HEK293 (cell line): ENCODE measurements around the gene TMEM17.

Experiments used
- CTCF ChIA-PET: fragments of 350-600 bp; formaldehyde crosslinking; extraction: SDS; loops from one replicate; lab custom pipeline; 2021; ENCODE audit warnings: antibody characterized with exemption; lab: Yijun Ruan, JAX
- POLR2A ChIA-PET: fragments of 300-600 bp; formaldehyde crosslinking; extraction: SDS; loops from one replicate; lab custom pipeline; 2020; ENCODE audit warnings: antibody characterized with exemption, inconsistent platforms; lab: Yijun Ruan, JAX
- H3K27ac ChIP-seq: fragments of 200-500 bp; sonication (Bioruptor generic); 2 replicates; pipeline ENCODE4 v1.5.1; 2014; ENCODE audit warnings: low read depth, low read length, control low read depth, inconsistent platforms; ENCODE audit errors: extremely low read depth
- H3K36me3 ChIP-seq, 2 experiments: fragments of 200-500 bp in 1 of 2; sonication (Bioruptor generic) in 1 of 2; 1 replicate in 1 of 2; 2 replicates in 1 of 2; pipeline ENCODE4 v1.5.1; 2014 to 2017; ENCODE audit warnings: inconsistent platforms in 2 of 2, low read length in 2 of 2; ENCODE audit not compliant: control insufficient read depth in 2 of 2, insufficient read depth in 1 of 2
- H3K4me1 ChIP-seq: fragments of 200-500 bp; sonication (Bioruptor generic); 2 replicates; pipeline ENCODE4 v1.5.1; 2014; ENCODE audit warnings: mild to moderate bottlenecking, low read length, inconsistent platforms; ENCODE audit not compliant: control insufficient read depth, insufficient read depth
- H3K4me3 ChIP-seq: 2 replicates; pipeline ENCODE4 v1.5.1; 2011; ENCODE audit warnings: low read depth, mild to moderate bottlenecking, control low read depth, low read length, moderate library complexity
- H3K9me3 ChIP-seq: fragments of 200-500 bp; sonication (Bioruptor generic); 2 replicates; pipeline ENCODE4 v1.5.1; 2014; ENCODE audit warnings: low read depth, low read length, inconsistent platforms; ENCODE audit not compliant: control insufficient read depth, insufficient read depth
- BCL11A ChIP-seq: fragments of 450-650 bp; formaldehyde crosslinking; IDR thresholded peaks from 2 replicates; pipeline ENCODE4 v1.5.1; 2016; ENCODE audit warnings: low read depth, missing biosample characterization, missing genetic modification characterization
- HOXA7 ChIP-seq: sonication (generic); formaldehyde crosslinking; IDR thresholded peaks from 2 replicates; pipeline ENCODE4 v1.8.1; 2022; ENCODE audit warnings: missing genetic modification reagents, borderline replicate concordance
- RBAK ChIP-seq: fragments of 450-650 bp; formaldehyde crosslinking; IDR thresholded peaks from 2 replicates; pipeline ENCODE4 v1.5.1; 2016; ENCODE audit warnings: missing biosample characterization, missing genetic modification characterization
- ZFHX2 ChIP-seq: fragments of 450-650 bp; formaldehyde crosslinking; conservative IDR thresholded peaks from 2 replicates; pipeline ENCODE4 v1.5.1; 2016; ENCODE audit warnings: missing biosample characterization, missing genetic modification characterization
- ZFP41 ChIP-seq: fragments of 450-650 bp; formaldehyde crosslinking; IDR thresholded peaks from 2 replicates; pipeline ENCODE4 v1.5.1; 2016; ENCODE audit warnings: missing biosample characterization, missing genetic modification characterization, borderline replicate concordance
- ZNF146 ChIP-seq: fragments of 450-650 bp; formaldehyde crosslinking; IDR thresholded peaks from 2 replicates; pipeline ENCODE4 v1.5.1; 2016; ENCODE audit warnings: missing biosample characterization, missing genetic modification characterization
- ZNF155 ChIP-seq: fragments of 450-650 bp; formaldehyde crosslinking; IDR thresholded peaks from 2 replicates; pipeline ENCODE4 v1.5.1; 2016; ENCODE audit warnings: missing biosample characterization, missing genetic modification characterization
- ZNF175 ChIP-seq: fragments of 450-650 bp; formaldehyde crosslinking; IDR thresholded peaks from 2 replicates; pipeline ENCODE4 v1.5.1; 2016; ENCODE audit warnings: missing biosample characterization, missing genetic modification characterization
- ZNF184 ChIP-seq: fragments of 450-650 bp; IDR thresholded peaks from 2 replicates; pipeline ENCODE4 v1.5.1; 2018; ENCODE audit warnings: missing biosample characterization, mild to moderate bottlenecking, missing genetic modification characterization
- ZNF426 ChIP-seq: fragments of 450-650 bp; formaldehyde crosslinking; IDR thresholded peaks from 2 replicates; pipeline ENCODE4 v1.5.1; 2017; ENCODE audit warnings: missing biosample characterization, missing genetic modification characterization, mild to moderate bottlenecking, inconsistent platforms, moderate library complexity
- ZNF558 ChIP-seq: fragments of 450-650 bp; formaldehyde crosslinking; IDR thresholded peaks from 2 replicates; pipeline ENCODE4 v1.5.1; 2016; ENCODE audit warnings: missing biosample characterization, missing genetic modification characterization
- ZNF600 ChIP-seq: fragments of 450-650 bp; formaldehyde crosslinking; IDR thresholded peaks from 2 replicates; pipeline ENCODE4 v1.5.1; 2016; ENCODE audit warnings: missing biosample characterization, missing genetic modification characterization
- ZNF660 ChIP-seq: fragments of 450-650 bp; IDR thresholded peaks from 2 replicates; pipeline ENCODE4 v1.5.1; 2018; ENCODE audit warnings: missing biosample characterization, mild to moderate bottlenecking, missing genetic modification characterization
- ZNF776 ChIP-seq: fragments of 450-650 bp; formaldehyde crosslinking; IDR thresholded peaks from 2 replicates; pipeline ENCODE4 v1.5.0; 2017; ENCODE audit warnings: missing biosample characterization, missing genetic modification characterization, borderline replicate concordance
- ZSCAN23 ChIP-seq: fragments of 450-650 bp; formaldehyde crosslinking; IDR thresholded peaks from 2 replicates; pipeline ENCODE4 v1.5.1; 2016; ENCODE audit warnings: missing biosample characterization, missing genetic modification characterization
- TF ChIP-seq, protein P1 (sequence below): fragments of 450-650 bp; formaldehyde crosslinking; IDR thresholded peaks from 2 replicates; pipeline ENCODE4 v1.5.1; 2016; ENCODE audit warnings: missing biosample characterization, missing genetic modification characterization
- TF ChIP-seq, protein P2 (sequence below): fragments of 450-650 bp; formaldehyde crosslinking; IDR thresholded peaks from 2 replicates; pipeline ENCODE4 v1.5.1; 2016; ENCODE audit warnings: missing biosample characterization, missing genetic modification characterization
- TF ChIP-seq, protein P3 (sequence below): IDR thresholded peaks from 2 replicates; pipeline ENCODE4 v1.6.1; 2011; ENCODE audit warnings: mild to moderate bottlenecking, low read depth, low read length, borderline replicate concordance
- TF ChIP-seq, protein P4 (sequence below): fragments of 450-650 bp; IDR thresholded peaks from 2 replicates; pipeline ENCODE4 v1.5.1; 2018; ENCODE audit warnings: missing biosample characterization, missing genetic modification characterization
- TF ChIP-seq, protein P5 (sequence below): fragments of 450-650 bp; formaldehyde crosslinking; optimal IDR thresholded peaks from 2 replicates; pipeline ENCODE3; 2016; ENCODE audit warnings: missing biosample characterization, mild to moderate bottlenecking, missing genetic modification characterization

TMEM17 gene

DNA sequence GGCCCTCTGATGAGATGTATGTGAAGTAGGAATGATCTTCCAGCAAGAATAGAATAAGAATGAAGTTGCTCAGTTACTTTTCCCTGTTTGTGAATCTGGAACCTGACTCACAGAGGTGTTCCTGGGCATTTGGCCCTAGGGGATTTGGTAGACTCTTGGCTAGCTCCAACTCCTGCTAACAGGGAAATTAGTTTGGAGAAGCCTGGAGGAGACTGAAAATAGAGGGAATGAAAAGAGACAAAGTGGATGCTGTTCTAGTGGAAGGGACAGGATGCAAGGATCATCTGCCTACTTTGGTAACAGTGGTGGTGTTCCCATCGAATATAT lies 19.6 kb downstream of the TMEM17 start:
- H3K4me3 ChIP-seq: no peak overlapping the region
- TF ChIP-seq, protein P1, sequence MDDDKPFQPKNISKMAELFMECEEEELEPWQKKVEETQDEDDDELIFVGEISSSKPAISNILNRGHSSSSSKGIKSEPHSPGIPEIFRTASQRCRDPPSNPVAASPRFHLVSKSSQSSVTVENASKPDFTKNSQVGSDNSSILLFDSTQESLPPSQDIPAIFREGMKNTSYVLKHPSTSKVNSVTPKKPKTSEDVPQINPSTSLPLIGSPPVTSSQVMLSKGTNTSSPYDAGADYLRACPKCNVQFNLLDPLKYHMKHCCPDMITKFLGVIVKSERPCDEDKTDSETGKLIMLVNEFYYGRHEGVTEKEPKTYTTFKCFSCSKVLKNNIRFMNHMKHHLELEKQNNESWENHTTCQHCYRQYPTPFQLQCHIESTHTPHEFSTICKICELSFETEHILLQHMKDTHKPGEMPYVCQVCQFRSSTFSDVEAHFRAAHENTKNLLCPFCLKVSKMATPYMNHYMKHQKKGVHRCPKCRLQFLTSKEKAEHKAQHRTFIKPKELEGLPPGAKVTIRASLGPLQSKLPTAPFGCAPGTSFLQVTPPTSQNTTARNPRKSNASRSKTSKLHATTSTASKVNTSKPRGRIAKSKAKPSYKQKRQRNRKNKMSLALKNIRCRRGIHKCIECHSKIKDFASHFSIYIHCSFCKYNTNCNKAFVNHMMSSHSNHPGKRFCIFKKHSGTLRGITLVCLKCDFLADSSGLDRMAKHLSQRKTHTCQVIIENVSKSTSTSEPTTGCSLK: no peak
- TF ChIP-seq, protein P2, sequence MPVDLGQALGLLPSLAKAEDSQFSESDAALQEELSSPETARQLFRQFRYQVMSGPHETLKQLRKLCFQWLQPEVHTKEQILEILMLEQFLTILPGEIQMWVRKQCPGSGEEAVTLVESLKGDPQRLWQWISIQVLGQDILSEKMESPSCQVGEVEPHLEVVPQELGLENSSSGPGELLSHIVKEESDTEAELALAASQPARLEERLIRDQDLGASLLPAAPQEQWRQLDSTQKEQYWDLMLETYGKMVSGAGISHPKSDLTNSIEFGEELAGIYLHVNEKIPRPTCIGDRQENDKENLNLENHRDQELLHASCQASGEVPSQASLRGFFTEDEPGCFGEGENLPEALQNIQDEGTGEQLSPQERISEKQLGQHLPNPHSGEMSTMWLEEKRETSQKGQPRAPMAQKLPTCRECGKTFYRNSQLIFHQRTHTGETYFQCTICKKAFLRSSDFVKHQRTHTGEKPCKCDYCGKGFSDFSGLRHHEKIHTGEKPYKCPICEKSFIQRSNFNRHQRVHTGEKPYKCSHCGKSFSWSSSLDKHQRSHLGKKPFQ: no peak
- TF ChIP-seq, all 188 proteins: peak for 0
- H3K27ac ChIP-seq: no peak overlapping the region
- POLR2A ChIA-PET: no interaction called here
- CTCF ChIA-PET: no interaction called here
- H3K4me1 ChIP-seq: no peaks in the 10 kb centered on the region
- no peaks in the 10 kb centered on the region for H3K9me3 ChIP-seq
- no peaks in the 10 kb centered on the region for H3K36me3 ChIP-seq

DNA sequence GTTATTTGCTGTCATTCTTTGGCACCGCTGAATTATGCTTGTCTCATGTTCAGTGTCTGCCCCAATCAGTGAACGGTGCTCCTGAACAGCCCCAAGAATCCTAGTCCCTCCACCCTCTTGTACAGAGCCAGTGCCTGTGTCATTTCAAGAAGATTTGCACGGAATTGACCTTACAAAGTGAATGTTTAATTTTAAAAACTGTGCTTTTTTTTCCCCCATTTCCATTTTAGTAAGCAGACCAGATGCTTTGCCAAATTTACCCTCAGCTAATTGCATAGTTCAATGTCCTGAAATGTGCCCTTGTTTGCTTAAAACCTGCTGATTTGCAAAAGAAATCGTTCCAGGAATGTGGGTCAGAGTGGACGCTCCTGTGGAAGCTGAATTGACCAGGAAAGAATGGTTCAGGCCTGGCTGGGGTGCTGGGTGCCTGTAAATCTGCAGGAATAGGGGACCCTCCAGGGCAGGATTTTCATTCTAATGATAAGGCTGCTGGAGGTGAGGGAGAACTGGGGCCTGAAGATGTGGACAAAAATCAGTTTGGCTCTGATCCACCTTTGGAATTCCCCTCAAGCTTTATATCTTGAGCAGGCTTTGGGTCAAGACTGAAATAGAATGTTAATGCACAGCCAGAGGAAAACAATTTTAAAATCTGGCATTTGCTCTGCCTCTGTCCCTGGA lies 20.1 kb downstream of the TMEM17 start:
- POLR2A ChIA-PET: no interaction called here
- no peaks in the 10 kb centered on the region for H3K36me3 ChIP-seq
- H3K9me3 ChIP-seq: no peaks in the 10 kb centered on the region
- H3K27ac ChIP-seq: no peak overlapping the region
- TF ChIP-seq, protein P3, sequence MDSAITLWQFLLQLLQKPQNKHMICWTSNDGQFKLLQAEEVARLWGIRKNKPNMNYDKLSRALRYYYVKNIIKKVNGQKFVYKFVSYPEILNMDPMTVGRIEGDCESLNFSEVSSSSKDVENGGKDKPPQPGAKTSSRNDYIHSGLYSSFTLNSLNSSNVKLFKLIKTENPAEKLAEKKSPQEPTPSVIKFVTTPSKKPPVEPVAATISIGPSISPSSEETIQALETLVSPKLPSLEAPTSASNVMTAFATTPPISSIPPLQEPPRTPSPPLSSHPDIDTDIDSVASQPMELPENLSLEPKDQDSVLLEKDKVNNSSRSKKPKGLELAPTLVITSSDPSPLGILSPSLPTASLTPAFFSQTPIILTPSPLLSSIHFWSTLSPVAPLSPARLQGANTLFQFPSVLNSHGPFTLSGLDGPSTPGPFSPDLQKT: no peak
- TF ChIP-seq, protein P4, sequence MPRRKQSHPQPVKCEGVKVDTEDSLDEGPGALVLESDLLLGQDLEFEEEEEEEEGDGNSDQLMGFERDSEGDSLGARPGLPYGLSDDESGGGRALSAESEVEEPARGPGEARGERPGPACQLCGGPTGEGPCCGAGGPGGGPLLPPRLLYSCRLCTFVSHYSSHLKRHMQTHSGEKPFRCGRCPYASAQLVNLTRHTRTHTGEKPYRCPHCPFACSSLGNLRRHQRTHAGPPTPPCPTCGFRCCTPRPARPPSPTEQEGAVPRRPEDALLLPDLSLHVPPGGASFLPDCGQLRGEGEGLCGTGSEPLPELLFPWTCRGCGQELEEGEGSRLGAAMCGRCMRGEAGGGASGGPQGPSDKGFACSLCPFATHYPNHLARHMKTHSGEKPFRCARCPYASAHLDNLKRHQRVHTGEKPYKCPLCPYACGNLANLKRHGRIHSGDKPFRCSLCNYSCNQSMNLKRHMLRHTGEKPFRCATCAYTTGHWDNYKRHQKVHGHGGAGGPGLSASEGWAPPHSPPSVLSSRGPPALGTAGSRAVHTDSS (tag by site-specific recombination): no peak
- TF ChIP-seq, protein P5, sequence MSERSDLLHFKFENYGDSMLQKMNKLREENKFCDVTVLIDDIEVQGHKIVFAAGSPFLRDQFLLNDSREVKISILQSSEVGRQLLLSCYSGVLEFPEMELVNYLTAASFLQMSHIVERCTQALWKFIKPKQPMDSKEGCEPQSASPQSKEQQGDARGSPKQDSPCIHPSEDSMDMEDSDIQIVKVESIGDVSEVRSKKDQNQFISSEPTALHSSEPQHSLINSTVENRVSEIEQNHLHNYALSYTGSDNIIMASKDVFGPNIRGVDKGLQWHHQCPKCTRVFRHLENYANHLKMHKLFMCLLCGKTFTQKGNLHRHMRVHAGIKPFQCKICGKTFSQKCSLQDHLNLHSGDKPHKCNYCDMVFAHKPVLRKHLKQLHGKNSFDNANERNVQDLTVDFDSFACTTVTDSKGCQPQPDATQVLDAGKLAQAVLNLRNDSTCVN (tag by site-specific recombination): no peak
- TF ChIP-seq HOXA7 (CRISPR knock-in tag) (no peak), ZNF558 (no peak), ZFHX2 (tag by site-specific recombination) (no peak), BCL11A (tag by site-specific recombination) (no peak), ZNF184 (tag by site-specific recombination) (no peak), ZNF600 (tag by site-specific recombination) (no peak), ZNF660 (tag by site-specific recombination) (no peak), RBAK (tag by site-specific recombination) (no peak), ZFP41 (tag by site-specific recombination) (no peak), ZNF776 (tag by site-specific recombination) (no peak), ZNF146 (tag by site-specific recombination) (no peak), ZNF175 (tag by site-specific recombination) (no peak), ZNF155 (no peak), ZNF426 (tag by site-specific recombination) (no peak), ZSCAN23 (no peak)
- TF ChIP-seq, all 188 proteins: peak for 0
- Histone ChIP-seq H3K4me3 (no peak overlapping the region), H3K4me1 (no peaks in the 10 kb centered on the region)
- CTCF ChIA-PET: no interaction called here
